Testis (tissue), 2 donors: ENCODE measurements around the gene GARS1.
A peak's percentile ranks its signal among the peaks of the same experiment; 100 is the strongest.

Experiments
- CTCF ChIP-seq, 3 experiments: fragments of 450-650 bp in 2 of 3; fragments of 200-600 bp in 1 of 3; sonication (generic) in 1 of 3; IDR thresholded peaks; one replicate each; pipeline ENCODE4 v1.5.1; 2016 to 2019; ENCODE audit warnings: antibody characterized with exemption in 3 of 3, mild to moderate bottlenecking in 2 of 3, moderate library complexity in 1 of 3
- POLR2A ChIP-seq: fragments of 450-650 bp; IDR thresholded peaks from one replicate; pipeline ENCODE4 v1.6.1; 2017; ENCODE audit warnings: antibody characterized with exemption, mild to moderate bottlenecking, moderate library complexity

- TF ChIP-seq POLR2A (no peak), CTCF (IDR thresholded peaks at IDR 0.05) (peak in 1 of 3 experiments; percentile 12)
Measured at GRCh38 chr7:30682212-30683083, 87.8 kb downstream of the GARS1 start, which contains the start of gene CRHR2.
